HG03196 (cell line): ENCODE results near the gene EMX1.

Experiments used
- ATAC-seq: cut with Tn5 transposase; IDR thresholded peaks from one replicate; pipeline ENCODE4 v1.9.1; 2021; ENCODE audit not compliant: unreplicated experiment

EMX1 gene

GRCh38 chr2:72942293-72942692, 25.0 kb downstream of the EMX1 start:
- ATAC-seq, result no peak

GRCh38 chr2:72942881-72943418, 25.6 kb downstream of the EMX1 start:
- no peak for ATAC-seq

DNA sequence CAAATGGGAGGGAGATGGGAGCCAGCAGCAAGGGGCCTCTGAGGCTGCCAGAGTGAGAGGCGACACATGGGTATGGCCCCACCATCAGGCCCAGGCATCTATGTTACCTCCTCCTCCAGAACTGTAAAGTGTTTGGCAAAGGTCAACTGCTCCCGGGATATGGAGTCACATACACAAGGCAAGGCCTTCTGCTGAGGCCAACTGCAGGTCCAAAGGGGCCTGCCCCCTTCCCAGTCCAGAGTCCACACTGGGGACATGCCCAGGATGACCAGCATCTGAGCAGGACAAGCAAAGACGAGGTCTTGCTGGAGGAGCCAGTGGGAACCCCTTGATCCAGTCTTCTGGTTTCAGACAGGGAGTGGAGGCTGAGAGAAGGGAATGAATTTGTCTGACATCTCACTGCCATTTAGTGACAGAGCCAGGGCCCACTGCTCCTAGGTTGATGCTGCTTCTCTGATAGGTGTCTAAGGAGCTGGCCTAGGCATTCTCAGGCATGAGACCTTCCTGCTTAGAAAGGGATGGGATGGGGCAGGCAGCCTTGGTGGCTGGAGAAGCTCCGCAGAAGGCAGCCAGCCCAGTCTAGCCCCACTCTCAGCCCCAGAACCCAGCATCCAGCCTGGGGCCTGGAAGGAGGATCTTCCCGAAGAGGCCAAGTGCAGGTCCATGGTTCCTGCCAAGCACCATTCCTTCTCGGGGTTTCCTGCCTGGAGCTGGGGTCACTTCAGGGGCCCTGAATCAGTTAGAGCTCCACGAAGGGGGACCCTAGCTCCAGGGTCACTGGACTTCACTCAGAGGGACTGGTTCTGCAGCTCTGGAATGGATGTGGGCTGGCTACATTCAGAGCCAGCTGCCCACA, 26.4 kb downstream of the EMX1 start:
- no peak for ATAC-seq

- ATAC-seq, result no peak
These were observed 27.6 kb downstream of the EMX1 start for GRCh38 chr2:72944804-72945449.

DNA sequence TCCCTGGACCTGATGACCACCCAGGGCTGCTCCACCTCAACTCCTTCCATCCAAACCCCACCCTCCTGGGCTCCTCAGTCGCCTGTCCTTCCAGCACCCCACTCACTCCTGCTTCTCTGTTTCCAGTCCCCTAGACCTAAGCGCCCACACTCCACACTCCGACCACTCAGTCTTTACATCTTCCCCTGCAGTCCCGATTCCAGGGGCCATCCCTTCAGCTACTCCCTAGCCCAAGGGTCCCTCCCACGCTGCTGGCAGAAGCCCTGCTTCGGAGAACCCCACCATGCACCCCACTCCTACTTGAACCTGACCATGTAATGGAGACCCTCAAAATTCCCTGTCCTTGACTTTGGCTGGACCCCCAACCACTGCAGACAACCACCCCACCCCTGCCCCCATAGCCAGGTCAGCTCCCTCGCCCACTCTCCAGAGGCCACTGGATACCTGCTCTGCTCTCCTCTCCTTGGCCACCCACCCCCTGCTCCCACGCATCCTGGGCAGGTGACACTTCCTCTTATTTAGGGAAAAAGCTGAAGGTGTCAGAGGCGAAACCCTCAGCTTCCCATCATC, 28.2 kb downstream of the EMX1 start:
- ATAC-seq, result no peak

DNA sequence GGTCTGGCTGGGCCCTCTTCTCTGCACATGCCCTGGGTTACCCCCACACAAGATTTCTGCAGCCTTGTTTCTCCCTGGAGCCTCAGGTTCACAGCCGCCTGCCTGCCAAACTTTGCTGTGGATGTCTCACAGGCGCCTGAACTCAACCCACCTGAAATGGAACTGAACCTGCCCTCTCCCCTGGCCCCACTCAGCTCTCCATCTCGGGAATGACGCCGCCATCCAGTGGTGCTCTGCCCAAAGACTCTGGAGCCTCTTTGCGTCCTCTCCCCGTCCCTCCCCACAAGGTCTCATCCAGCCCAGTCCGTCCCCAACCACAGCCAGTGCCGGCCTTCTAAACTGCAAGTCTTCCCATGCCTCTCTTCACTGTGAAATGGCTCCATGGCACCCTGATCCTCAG, 29.1 kb downstream of the EMX1 start:
- ATAC-seq, result no peak

GRCh38 chr2:72947952-72948830, 30.9 kb downstream of the EMX1 start:
- ATAC-seq, result no peak

DNA sequence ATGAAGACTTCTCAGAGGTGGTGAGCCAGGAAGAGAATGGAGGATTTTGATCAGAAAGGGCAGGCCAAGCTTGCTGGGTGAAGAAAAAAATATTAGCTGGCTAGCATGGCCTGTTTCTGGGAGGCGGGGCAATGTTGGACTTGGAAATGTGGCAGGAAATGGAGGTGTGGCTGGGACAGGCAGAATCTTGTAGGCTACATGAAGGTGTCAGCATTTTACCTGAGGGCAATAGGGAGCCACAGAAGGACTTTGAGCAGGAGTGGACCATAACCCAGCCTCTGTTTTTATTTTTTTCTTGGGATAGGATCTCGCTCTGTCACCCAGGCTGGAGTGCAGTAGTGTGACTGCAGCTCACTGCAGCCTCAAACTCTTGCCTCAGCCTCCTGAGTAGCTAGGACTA, 31.7 kb downstream of the EMX1 start:
- ATAC-seq, result no peak

- ATAC-seq, result no peak
These were observed 32.3 kb downstream of the EMX1 start for GRCh38 chr2:72949642-72950041.

DNA sequence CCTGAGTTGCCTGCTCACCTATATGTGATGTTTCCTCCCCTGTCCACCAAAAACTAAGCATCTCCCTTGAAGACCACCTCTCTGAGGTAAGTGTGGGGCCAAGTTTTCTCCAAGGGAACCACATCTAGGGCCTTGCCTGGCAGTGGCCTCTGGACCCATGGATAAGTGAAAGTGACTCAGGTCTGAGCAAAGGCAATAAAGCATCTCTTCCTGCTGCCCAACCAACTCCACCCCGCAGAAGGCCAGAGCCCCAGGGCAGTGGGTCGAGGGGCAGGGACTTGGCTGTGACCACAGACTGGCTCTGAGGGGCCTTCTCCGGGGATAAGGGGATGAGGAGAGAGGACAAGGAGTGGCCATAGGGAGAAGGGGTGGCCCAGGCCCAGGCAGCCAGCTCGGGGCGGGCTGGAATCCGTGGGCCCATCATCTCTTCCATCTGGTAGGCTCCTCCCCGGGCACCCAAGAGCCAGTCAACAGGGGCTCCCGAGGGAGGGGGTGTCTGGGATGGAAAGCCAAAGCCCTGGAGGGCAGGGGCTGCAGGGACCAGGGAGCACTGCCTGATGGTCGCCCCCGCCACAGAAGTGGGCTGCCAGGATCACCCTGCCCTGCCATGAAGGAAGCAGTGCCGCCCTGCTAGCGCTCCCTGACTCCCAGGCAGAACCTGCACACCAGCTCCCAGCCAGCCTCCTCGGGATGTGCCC, 33.4 kb downstream of the EMX1 start:
- no peak for ATAC-seq

- ATAC-seq, result no peak
These were observed 34.2 kb downstream of the EMX1 start for GRCh38 chr2:72951303-72952095.

DNA sequence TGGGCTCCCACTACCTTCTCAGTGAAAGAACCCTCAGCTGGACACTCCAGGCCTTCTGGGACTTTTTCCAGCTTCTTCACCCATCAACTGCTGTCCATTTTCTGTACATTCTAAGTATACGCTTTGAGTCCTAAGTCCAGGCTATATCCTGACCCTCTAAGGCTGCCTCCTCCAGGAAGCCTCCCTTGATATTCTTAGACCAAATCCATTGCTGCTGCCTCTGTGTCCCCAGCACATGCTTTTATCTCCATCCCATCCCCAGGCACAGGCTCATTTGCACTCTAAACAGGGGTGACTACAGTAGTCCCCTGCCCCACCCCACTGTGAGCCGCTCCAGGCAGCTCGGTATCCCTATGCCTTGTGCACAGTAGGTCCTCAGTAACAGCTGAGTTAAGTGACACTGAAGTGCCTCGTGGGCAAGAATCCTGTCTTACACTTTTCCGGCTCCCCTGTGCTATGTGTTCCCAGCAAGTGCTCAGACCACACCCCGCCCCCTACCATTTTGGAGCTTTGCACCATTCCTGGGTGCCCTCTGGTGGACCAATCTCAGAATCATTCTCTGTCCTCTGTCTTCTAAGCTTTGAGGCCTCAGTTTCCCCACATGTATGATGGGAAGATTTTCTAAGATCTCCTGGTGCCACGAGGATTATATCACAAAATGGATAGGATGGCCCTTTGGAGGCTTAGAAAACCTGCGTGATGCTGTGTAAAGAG, 34.9 kb downstream of the EMX1 start:
- no peak for ATAC-seq

DNA sequence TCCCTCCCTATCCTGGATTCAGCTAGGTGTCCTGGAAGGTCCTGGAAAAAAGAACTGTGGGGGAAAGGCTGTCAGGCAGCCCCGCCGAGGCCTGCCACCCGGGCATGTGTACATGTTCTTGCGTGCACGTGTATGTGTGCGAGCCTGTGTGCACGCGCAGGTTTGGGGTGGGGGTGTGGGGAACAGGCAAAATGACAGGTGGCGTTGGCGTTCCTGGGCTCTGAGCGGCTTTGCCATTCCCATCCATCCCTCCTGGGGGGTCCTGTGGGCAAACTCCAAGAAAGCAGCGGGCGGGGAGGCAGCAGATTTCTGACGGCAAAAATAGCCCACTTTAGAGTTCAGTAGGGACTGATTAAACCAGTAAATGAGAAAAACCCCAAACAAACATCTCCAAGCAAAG, 35.6 kb downstream of the EMX1 start:
- ATAC-seq, result no peak

DNA sequence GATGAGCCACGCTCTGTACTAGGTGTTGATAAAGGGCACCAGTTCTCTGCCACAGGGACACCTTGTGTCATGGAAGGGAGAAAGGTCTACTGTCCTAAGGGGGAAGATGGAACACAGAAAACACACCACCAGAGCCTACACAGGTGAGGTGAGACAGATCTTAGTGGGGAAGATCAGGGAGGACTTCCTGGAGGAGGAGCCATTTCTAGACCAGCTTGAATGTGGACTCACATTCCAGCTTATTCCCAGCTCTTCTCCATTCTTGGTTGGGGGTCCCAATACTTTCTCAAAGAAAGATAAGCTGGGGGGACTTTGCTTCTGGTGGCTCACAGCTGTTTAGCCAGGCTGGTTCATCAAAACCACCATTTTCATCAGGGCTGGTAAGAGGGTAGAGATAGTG, 36.2 kb downstream of the EMX1 start:
- ATAC-seq, result no peak

DNA sequence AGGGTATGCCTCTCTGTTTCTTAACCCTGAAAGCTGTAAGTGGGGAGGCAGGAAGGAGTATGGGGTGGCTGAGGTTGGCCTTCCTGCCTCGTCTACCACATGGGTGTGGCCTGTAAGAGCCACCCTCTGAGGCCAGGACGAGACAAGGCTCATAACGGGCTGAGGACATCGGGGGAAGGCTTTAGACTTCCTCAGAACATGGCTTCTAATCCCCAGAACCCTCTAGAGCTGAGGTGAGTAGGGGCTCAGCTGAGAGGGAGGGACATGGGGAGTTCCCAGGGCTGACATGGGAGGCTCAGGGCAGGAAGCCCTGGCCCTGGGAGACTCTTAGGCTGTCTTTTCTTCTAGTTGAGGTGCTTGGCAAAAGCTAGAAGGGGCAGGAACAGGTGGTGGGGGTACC, 36.7 kb downstream of the EMX1 start:
- no peak for ATAC-seq

DNA sequence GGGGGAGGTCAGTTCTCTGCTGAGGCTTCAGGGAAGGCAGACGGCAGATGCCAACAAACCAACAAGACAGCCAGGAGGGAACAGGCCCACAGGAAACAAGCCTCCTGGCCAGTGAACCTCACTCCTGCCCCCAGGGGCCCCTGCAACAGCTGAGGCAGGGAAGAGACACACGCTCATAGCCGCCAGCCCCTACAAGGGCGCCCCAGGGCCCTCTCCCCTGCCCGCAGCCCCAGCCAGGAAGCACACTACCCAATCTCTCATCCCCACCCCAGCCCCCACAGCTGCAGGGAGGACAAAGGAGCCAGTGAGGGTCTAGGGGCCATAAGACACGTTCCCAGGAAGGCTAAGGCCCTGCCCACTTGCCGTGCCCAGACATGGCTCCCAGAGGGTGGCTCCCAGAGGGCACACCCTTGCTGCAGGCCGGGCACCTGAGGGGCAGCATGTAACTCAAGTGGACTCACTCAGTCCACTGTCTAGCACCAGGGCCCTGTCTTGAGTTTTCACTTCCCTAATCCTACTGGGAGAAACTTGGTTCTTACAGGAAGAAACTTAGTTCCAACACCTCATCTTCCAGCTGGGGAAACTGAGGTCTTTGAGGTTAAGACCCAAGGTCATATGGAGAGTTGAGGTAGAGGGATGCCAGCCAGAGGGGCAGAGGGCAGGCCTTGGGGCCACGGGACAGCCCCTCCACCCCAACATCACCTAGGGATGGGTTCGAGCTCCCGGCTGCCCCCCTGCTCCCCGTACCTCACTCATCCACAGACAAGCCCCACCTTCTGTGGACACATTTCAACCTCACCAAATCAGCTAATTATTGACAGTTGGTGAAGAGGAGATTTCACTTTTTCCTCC, 37.3 kb downstream of the EMX1 start:
- no peak for ATAC-seq

DNA sequence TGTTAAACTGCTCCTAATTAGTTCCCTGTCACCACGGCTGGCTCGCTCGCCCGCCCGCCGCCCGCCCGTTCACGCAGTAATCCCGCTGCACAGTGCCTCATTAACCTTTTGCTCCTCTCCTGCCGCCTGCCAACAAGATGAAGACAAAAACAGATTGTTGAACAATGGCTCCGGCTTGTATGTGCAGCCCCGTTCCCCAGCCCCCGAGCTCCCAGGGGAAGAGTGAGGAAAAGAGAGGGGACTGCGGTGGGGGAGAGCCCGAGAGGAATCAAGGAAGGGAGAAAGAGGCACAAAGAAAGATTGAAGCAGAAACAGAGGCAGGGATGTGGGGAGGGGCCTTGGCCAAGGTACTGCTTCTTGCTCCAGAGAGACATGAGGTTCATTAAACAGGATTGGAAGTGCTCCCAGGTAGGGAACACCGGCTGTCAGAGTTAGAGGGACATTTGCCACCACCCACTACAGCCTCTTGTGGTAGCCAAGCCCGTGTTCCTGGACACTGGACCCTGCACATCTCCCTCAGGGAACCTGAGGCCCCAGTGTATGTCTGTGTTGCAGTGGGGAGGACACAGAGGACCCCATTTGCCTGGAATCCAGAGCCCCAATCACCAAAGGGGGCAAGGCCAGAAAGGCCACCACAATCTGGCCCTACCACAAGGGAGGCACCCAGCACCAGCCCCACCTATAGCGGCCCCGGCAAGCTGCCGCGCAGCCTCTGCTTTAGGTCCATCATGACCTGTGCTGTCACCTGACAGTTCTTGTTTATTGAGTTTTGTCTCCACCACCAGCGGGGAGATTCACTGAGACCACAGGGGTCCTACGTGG, 38.1 kb downstream of the EMX1 start:
- ATAC-seq, result no peak
